HUES6 (cell line): ENCODE results near the gene RPL27A.

Experiments
- H3K27ac ChIP-seq: 2 replicates; pipeline ENCODE4 v1.7.0; 2013; ENCODE audit warnings: low read depth, mild to moderate bottlenecking, low read length, inconsistent platforms
- H3K27me3 ChIP-seq: 2 replicates; pipeline ENCODE4 v1.6.1; 2013; ENCODE audit warnings: low read length; ENCODE audit not compliant: control insufficient read depth, insufficient read depth
- H3K36me3 ChIP-seq: 2 replicates; pipeline ENCODE4 v1.6.1; 2013; ENCODE audit warnings: low read length; ENCODE audit not compliant: control insufficient read depth, insufficient read depth
- H3K4me1 ChIP-seq: 2 replicates; pipeline ENCODE4 v1.6.1; 2013; ENCODE audit warnings: low read length; ENCODE audit not compliant: control insufficient read depth, insufficient read depth
- H3K4me3 ChIP-seq: 2 replicates; pipeline ENCODE4 v1.5.1; 2013; ENCODE audit warnings: low read depth, low read length
- H3K9ac ChIP-seq: one replicate; pipeline ENCODE4 v1.6.1; 2013; ENCODE audit warnings: mild to moderate bottlenecking, low read length
- H3K9me3 ChIP-seq: 2 replicates; pipeline ENCODE4 v1.6.1; 2013; ENCODE audit warnings: low read depth, low read length; ENCODE audit not compliant: control insufficient read depth, insufficient read depth

Gene RPL27A

GRCh38 chr11:8732324-8732670 is 49.7 kb downstream of the RPL27A start:
- no peak overlapping the region for H3K27ac ChIP-seq
- no peaks in the 10 kb centered on the region for H3K36me3 ChIP-seq
- peaks cover 18% of the 10 kb centered on the region; the same call in 1 of the 2 replicates for H3K4me1 ChIP-seq
- H3K9ac ChIP-seq = no peak overlapping the region
- no peaks in the 10 kb centered on the region for H3K27me3 ChIP-seq
- H3K4me3 ChIP-seq = no peak overlapping the region
- no peaks in the 10 kb centered on the region for H3K9me3 ChIP-seq

GRCh38 chr11:8732748-8733241 is 50.2 kb downstream of the RPL27A start:
- no peaks in the 10 kb centered on the region for H3K9me3 ChIP-seq
- peaks cover 18% of the 10 kb centered on the region; the same call in 1 of the 2 replicates for H3K4me1 ChIP-seq
- 0 out of 2 replicates have a peak overlapping the region, but pooled peaks have one; percentile 4 for H3K27ac ChIP-seq
- H3K9ac ChIP-seq = no peak overlapping the region
- no peak overlapping the region for H3K4me3 ChIP-seq
- H3K36me3 ChIP-seq = no peaks in the 10 kb centered on the region
- no peaks in the 10 kb centered on the region for H3K27me3 ChIP-seq

- Histone ChIP-seq H3K9ac (no peak overlapping the region), H3K4me1 (peaks cover 18% of the 10 kb centered on the region; the same call in 1 of the 2 replicates), H3K4me3 (no peak overlapping the region), H3K27me3 (no peaks in the 10 kb centered on the region), H3K27ac (no peak overlapping the region), H3K36me3 (no peaks in the 10 kb centered on the region), H3K9me3 (no peaks in the 10 kb centered on the region)
These were observed 51.3 kb downstream of the RPL27A start for GRCh38 chr11:8733852-8734251.

GRCh38 chr11:8735094-8735493 is 52.5 kb downstream of the RPL27A start:
- Histone ChIP-seq H3K9ac (no peak overlapping the region), H3K4me1 (peaks cover 18% of the 10 kb centered on the region; the same call in 1 of the 2 replicates), H3K27ac (no peak overlapping the region), H3K9me3 (no peaks in the 10 kb centered on the region), H3K4me3 (no peak overlapping the region), H3K27me3 (no peaks in the 10 kb centered on the region), H3K36me3 (no peaks in the 10 kb centered on the region)

GRCh38 chr11:8739309-8739793 is 56.8 kb downstream of the RPL27A start:
- no peaks in the 10 kb centered on the region for H3K9me3 ChIP-seq
- H3K36me3 ChIP-seq = no peaks in the 10 kb centered on the region
- no peak overlapping the region for H3K9ac ChIP-seq
- H3K27ac ChIP-seq = no peak overlapping the region
- H3K4me1 ChIP-seq = no peaks in the 10 kb centered on the region
- H3K27me3 ChIP-seq = no peaks in the 10 kb centered on the region
- H3K4me3 ChIP-seq = no peak overlapping the region
